ENCODE data around the gene UBE2V1.

UBE2V1 gene

DNA sequence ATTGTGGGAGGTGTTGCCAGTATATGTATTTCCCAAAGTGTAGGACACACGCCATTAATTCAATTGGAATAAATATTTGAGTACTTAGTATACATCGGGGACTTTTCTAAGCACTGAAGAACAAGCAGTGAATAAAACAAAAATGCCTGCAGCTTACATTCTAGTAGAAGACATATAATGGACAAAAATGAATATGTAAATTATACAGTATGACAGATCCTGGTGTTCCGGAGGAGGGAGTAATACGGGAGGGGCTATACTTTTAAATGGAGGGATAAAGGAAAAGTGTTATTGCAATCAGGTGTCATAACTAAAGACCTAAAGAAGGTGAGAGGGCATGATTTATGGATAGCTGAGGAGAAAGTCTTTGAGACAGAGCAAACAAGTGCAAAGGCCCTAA lies 15.1 kb downstream of the UBE2V1 start:
- DNase-seq = no peak
- TF ChIP-seq, protein P1, sequence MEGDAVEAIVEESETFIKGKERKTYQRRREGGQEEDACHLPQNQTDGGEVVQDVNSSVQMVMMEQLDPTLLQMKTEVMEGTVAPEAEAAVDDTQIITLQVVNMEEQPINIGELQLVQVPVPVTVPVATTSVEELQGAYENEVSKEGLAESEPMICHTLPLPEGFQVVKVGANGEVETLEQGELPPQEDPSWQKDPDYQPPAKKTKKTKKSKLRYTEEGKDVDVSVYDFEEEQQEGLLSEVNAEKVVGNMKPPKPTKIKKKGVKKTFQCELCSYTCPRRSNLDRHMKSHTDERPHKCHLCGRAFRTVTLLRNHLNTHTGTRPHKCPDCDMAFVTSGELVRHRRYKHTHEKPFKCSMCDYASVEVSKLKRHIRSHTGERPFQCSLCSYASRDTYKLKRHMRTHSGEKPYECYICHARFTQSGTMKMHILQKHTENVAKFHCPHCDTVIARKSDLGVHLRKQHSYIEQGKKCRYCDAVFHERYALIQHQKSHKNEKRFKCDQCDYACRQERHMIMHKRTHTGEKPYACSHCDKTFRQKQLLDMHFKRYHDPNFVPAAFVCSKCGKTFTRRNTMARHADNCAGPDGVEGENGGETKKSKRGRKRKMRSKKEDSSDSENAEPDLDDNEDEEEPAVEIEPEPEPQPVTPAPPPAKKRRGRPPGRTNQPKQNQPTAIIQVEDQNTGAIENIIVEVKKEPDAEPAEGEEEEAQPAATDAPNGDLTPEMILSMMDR (IDR thresholded peaks at IDR 0.05; ENCODE audit: low read depth, low read length, missing control alignments) = no peak
- Histone ChIP-seq H3K36me3 (replicated peaks) (peaks cover 31% of the 10 kb centered on the region), H3K27ac (no peak overlapping the region), H3K4me3 (ENCODE audit: low read depth, low read length) (no peak overlapping the region), H3K27me3 (replicated peaks) (no peaks in the 10 kb centered on the region)
- in situ Hi-C loops (cut with HindIII; ENCODE audit: low pct_ligation_motif_present, low sequenced_read_pairs) = no loop called here

DNA sequence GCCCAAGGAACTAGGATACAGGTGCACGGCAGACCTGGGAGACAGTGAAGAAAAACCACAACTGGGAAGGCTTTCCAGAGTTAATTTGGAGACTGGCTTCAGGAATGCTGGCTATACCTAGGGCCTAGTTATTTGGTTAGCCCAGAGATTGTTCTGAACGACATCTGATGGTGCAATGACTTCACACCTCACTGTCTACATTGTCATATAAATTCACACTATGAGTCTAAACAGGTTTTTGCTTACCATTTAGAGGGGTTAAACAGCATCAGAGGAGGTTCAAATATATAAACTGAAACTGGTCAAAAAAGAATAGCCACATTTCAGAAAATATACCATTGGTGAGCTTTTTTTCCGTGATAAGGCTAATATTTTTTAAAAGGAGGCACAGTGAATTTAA lies 16.7 kb downstream of the UBE2V1 start:
- in situ Hi-C loops (cut with HindIII; ENCODE audit: low pct_ligation_motif_present, low sequenced_read_pairs) = no loop called here
- Histone ChIP-seq H3K27ac (no peak overlapping the region), H3K27me3 (replicated peaks) (no peaks in the 10 kb centered on the region), H3K4me3 (ENCODE audit: low read depth, low read length) (no peak overlapping the region), H3K36me3 (replicated peaks) (peaks cover 33% of the 10 kb centered on the region)
- TF ChIP-seq, protein P1 (IDR thresholded peaks at IDR 0.05; ENCODE audit: low read depth, low read length, missing control alignments) = no peak
- DNase-seq = no peak

DNA sequence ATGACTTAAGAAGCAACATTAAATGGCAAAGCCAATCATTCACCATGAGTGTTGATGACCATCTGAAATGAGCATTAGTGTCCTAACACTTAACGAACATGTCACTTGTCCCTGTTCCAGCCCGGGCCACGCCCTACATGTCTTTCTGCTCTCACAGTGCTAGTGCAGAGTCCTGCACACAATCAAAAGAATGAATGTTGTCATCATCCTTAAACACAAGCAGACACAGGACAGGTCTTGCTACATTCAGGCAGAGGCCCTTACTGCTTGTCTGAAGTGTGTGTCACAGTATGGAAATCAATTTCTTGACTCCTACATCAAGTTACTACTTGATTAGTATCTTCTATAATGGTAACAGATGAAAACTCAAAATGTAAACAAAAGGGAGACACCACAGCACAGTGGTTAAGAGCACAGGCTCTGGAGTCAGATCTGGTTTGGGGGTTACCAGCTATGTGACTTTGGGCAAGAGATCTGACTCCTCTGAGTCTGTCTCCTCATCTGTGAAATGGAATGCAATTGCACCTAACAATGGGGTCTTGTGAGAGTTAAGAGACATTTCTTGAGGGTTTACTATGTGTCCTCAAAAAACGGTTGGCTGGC lies 17.4 kb downstream of the UBE2V1 start:
- H3K27ac ChIP-seq = no peak overlapping the region
- H3K4me3 ChIP-seq (ENCODE audit: low read depth, low read length) = no peak overlapping the region

GRCh38 chr20:50094522-50094921 lies 18.4 kb downstream of the UBE2V1 start:
- in situ Hi-C loops (cut with HindIII; ENCODE audit: low pct_ligation_motif_present, low sequenced_read_pairs) = no loop called here
- no peak overlapping the region for H3K4me3 ChIP-seq (ENCODE audit: low read depth, low read length)
- H3K36me3 ChIP-seq (replicated peaks) = peaks cover 33% of the 10 kb centered on the region
- TF ChIP-seq, protein P1 (IDR thresholded peaks at IDR 0.05; ENCODE audit: low read depth, low read length, missing control alignments) = no peak
- H3K27me3 ChIP-seq (replicated peaks) = no peaks in the 10 kb centered on the region
- no peak for DNase-seq
- H3K27ac ChIP-seq = no peak overlapping the region

More for the DNA sequence above, 17.4 kb downstream of the UBE2V1 start:
- TF ChIP-seq, protein P1 (IDR thresholded peaks at IDR 0.05; ENCODE audit: low read depth, low read length, missing control alignments) = no peak
- Histone ChIP-seq H3K36me3 (replicated peaks) (peaks cover 33% of the 10 kb centered on the region), H3K27me3 (replicated peaks) (no peaks in the 10 kb centered on the region)
- no peak for DNase-seq
- in situ Hi-C loops (cut with HindIII; ENCODE audit: low pct_ligation_motif_present, low sequenced_read_pairs) = no loop called here

- peaks cover 35% of the 10 kb centered on the region for H3K36me3 ChIP-seq (replicated peaks)
- in situ Hi-C loops (cut with HindIII; ENCODE audit: low pct_ligation_motif_present, low sequenced_read_pairs) = no loop called here
- no peak for DNase-seq
- H3K27ac ChIP-seq = no peak overlapping the region
- H3K4me3 ChIP-seq (ENCODE audit: low read depth, low read length) = no peak overlapping the region
- H3K27me3 ChIP-seq (replicated peaks) = no peaks in the 10 kb centered on the region
- TF ChIP-seq, protein P1 (IDR thresholded peaks at IDR 0.05; ENCODE audit: low read depth, low read length, missing control alignments) = no peak
These were observed 19.7 kb downstream of the UBE2V1 start for GRCh38 chr20:50093240-50093639.

DNA sequence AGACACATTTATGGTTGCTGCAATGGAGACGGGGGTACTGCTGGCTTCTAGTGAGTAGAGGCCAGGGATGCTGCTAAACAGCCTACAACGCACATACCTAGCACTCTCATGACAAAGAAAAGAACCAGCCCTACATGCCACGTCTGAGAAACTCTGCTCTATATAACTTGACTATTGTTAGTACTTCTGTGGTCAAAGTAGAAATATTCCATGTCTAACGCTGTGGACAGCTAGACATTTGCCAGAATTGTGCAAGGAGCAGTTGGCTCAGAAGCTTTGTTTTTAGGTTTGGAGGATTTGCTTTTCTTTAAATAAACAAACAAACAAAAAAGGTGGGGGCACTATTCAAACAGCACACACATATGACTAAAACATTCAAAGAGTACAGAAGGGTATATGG lies 20.5 kb downstream of the UBE2V1 start:
- Histone ChIP-seq H3K27me3 (replicated peaks) (no peaks in the 10 kb centered on the region), H3K36me3 (replicated peaks) (peaks cover 33% of the 10 kb centered on the region), H3K4me3 (ENCODE audit: low read depth, low read length) (no peak overlapping the region), H3K27ac (no peak overlapping the region)
- in situ Hi-C loops (cut with HindIII; ENCODE audit: low pct_ligation_motif_present, low sequenced_read_pairs) = no loop called here
- DNase-seq = no peak
- TF ChIP-seq, protein P1 (IDR thresholded peaks at IDR 0.05; ENCODE audit: low read depth, low read length, missing control alignments) = no peak

Measured in brain microvascular endothelial cell (primary cell).